ENCODE results near the gene MEIS1. TPM values are rescaled to one million over a fixed set of nuclear protein-coding genes. Genes with fewer than 3 reads are reported as not detected.
A peak's percentile ranks its signal among the peaks of the same experiment; 100 is the strongest.

MEIS1 gene
- total RNA-seq, 2 donors from 2014 or later: 1.8 to 2.3 TPM

- H3K27ac Mint-ChIP-seq: no peak overlapping the region
Observed at GRCh38 chr2:66576561-66577320, 141.8 kb downstream of the MEIS1 start.

DNA sequence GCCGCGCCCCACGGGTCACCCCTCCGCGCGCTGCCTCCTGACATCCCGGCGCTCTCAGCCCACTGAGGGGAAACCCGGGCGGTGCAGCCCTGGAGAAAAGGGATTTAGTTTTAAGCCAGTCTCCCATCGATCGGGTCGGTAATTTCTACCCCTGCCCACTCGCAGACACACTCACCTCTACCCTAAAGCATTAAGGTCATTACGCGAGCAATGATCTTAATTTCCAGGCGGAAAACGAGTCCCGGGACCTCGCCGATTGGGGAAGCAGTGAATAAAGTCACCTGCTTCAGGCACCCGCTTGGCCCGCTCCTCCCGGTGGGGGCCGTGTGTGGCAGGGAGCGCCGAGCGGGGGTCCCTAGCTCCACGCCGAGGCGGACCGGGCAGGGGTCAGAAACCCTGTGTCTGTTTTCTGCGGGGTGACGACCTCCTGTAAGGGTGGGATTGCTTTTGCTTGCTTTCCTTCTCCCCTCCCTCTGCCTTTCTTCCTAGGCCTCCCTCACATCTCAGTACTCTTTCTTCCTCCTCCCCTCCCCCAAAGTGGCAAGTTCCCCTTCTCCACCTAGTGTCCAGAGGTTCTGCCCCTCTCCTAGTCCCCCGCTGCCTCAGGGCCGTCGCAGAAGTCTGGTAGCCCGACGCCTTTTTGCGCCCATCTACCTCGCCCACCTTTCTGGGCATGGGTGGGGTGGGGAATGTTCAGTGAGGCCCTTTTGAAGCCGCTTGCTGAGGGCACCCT, 142.6 kb downstream of the MEIS1 start:
- H3K4me3 Mint-ChIP-seq: peak overlapping the region; percentile 59
- 0 to 1% methylated on average over 2 to 42 of the region's 42 CpGs for WGBS, 2 experiments (ENCODE audit: insufficient coverage in 1 of 2, insufficient read length in 1 of 2)
- H3K4me1 ChIP-seq (ENCODE audit: control insufficient read depth, insufficient read depth, low read length): peaks cover 2% of the 10 kb centered on the region

More at GRCh38 chr2:66576561-66577320, 141.8 kb downstream of the MEIS1 start:
- Mint-ChIP-seq H3K4me3 (peak overlapping the region; percentile 59), H3K9me3 (no peaks in the 10 kb centered on the region), H3K36me3 (ENCODE audit: low read depth) (no peaks in the 10 kb centered on the region), H3K4me1 (peaks cover 33% of the 10 kb centered on the region), H3K27me3 (ENCODE audit: insufficient read depth) (peaks cover 16% of the 10 kb centered on the region)
- H3K27ac ChIP-seq (ENCODE audit: low read depth, low read length): peak overlapping the region; percentile 97
- TF ChIP-seq, protein P1, sequence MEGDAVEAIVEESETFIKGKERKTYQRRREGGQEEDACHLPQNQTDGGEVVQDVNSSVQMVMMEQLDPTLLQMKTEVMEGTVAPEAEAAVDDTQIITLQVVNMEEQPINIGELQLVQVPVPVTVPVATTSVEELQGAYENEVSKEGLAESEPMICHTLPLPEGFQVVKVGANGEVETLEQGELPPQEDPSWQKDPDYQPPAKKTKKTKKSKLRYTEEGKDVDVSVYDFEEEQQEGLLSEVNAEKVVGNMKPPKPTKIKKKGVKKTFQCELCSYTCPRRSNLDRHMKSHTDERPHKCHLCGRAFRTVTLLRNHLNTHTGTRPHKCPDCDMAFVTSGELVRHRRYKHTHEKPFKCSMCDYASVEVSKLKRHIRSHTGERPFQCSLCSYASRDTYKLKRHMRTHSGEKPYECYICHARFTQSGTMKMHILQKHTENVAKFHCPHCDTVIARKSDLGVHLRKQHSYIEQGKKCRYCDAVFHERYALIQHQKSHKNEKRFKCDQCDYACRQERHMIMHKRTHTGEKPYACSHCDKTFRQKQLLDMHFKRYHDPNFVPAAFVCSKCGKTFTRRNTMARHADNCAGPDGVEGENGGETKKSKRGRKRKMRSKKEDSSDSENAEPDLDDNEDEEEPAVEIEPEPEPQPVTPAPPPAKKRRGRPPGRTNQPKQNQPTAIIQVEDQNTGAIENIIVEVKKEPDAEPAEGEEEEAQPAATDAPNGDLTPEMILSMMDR (conservative IDR thresholded peaks at IDR 0.05): no peak
- no peaks in the 10 kb centered on the region for H3K9me3 ChIP-seq (ENCODE audit: control insufficient read depth, low read length)
- peak overlapping the region; percentile 77 for H3K4me3 ChIP-seq (ENCODE audit: low read length)
- no peak overlapping the region for H3K9ac ChIP-seq (ENCODE audit: extremely low read depth, low read length, poor library complexity, severe bottlenecking)
- 1% methylated on average over 25 to 37 of the region's 37 CpGs for WGBS, 2 experiments (ENCODE audit: insufficient coverage in 1 of 2, insufficient read length in 1 of 2)
- H3K27me3 ChIP-seq (ENCODE audit: control insufficient read depth, insufficient read depth, low read length, poor library complexity, severe bottlenecking): peaks cover 62% of the 10 kb centered on the region
- DNase-seq: peak; percentile 78
- peaks cover 2% of the 10 kb centered on the region for H3K4me1 ChIP-seq (ENCODE audit: control insufficient read depth, insufficient read depth, low read length)
- H3K36me3 ChIP-seq (ENCODE audit: control insufficient read depth, insufficient read depth, low read length): no peaks in the 10 kb centered on the region

DNA sequence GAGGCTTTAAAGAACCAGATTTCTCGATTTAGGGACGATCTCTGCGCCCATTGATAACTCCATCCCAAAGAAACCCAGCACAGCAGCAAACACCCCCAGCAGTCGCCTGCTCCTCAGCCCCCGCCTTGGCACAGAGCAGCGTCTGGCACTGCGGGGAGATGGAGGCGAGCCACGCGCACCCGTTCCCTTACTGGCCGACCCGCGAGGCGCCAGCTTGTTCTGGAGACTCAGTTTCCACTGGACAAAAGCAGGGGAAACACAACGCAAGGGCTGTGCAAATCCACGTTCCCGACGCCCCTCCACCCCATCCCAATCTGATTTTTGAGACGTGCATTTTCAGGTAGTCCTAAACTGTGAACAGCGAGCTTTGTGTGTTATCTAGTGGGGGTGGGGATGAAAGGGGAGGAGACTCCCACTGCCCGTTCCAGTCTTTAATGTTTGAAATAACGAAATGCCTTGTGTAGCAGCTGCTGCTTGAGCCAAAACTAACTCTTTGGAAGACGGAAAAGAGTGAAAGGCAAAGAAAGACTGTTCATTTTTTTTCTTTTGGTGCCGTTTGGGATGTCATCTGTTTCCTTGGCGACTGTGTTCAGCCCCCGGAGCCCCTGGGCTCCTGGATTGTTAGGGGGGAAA, 143.2 kb downstream of the MEIS1 start:
- Histone ChIP-seq H3K36me3 (ENCODE audit: control insufficient read depth, insufficient read depth, low read length) (no peaks in the 10 kb centered on the region), H3K4me3 (ENCODE audit: low read length) (peak overlapping the region; percentile 77), H3K4me1 (ENCODE audit: control insufficient read depth, insufficient read depth, low read length) (peaks cover 2% of the 10 kb centered on the region), H3K9ac (ENCODE audit: extremely low read depth, low read length, poor library complexity, severe bottlenecking) (no peak overlapping the region), H3K27me3 (ENCODE audit: control insufficient read depth, insufficient read depth, low read length, poor library complexity, severe bottlenecking) (peaks cover 74% of the 10 kb centered on the region), H3K9me3 (ENCODE audit: control insufficient read depth, low read length) (no peaks in the 10 kb centered on the region), H3K27ac (ENCODE audit: low read depth, low read length) (peak overlapping the region; percentile 97)
- Mint-ChIP-seq H3K9me3 (no peaks in the 10 kb centered on the region), H3K4me1 (peaks cover 33% of the 10 kb centered on the region), H3K27ac (no peak overlapping the region), H3K4me3 (peak overlapping the region; percentile 59), H3K36me3 (ENCODE audit: low read depth) (no peaks in the 10 kb centered on the region), H3K27me3 (ENCODE audit: insufficient read depth) (peaks cover 10% of the 10 kb centered on the region)
- TF ChIP-seq, protein P1 (conservative IDR thresholded peaks at IDR 0.05): no peak
- WGBS, 2 experiments (ENCODE audit: insufficient coverage in 1 of 2, insufficient read length in 1 of 2): 0% methylated on average over 4 to 27 of the region's 27 CpGs
- DNase-seq: peak; percentile 62

More for the DNA sequence above, 142.6 kb downstream of the MEIS1 start:
- TF ChIP-seq, protein P1 (conservative IDR thresholded peaks at IDR 0.05): no peak
- no peak overlapping the region for H3K27ac Mint-ChIP-seq
- no peaks in the 10 kb centered on the region for H3K36me3 Mint-ChIP-seq (ENCODE audit: low read depth)
- H3K27me3 Mint-ChIP-seq (ENCODE audit: insufficient read depth): peaks cover 10% of the 10 kb centered on the region
- Histone ChIP-seq H3K36me3 (ENCODE audit: control insufficient read depth, insufficient read depth, low read length) (no peaks in the 10 kb centered on the region), H3K27me3 (ENCODE audit: control insufficient read depth, insufficient read depth, low read length, poor library complexity, severe bottlenecking) (peaks cover 67% of the 10 kb centered on the region), H3K9me3 (ENCODE audit: control insufficient read depth, low read length) (no peaks in the 10 kb centered on the region), H3K9ac (ENCODE audit: extremely low read depth, low read length, poor library complexity, severe bottlenecking) (no peak overlapping the region), H3K27ac (ENCODE audit: low read depth, low read length) (peak overlapping the region; percentile 97), H3K4me3 (ENCODE audit: low read length) (peak overlapping the region; percentile 77)
- DNase-seq: peak; percentile 79
- no peaks in the 10 kb centered on the region for H3K9me3 Mint-ChIP-seq
- H3K4me1 Mint-ChIP-seq: peaks cover 33% of the 10 kb centered on the region

All from endodermal cell (in vitro differentiated cells).